Type B pancreatic cell (in vitro differentiated cells): Measurements from ENCODE around the gene RNF225. TPM values are rescaled to one million over a fixed set of nuclear protein-coding genes. Genes with fewer than 3 reads are reported as not detected.
"Not testable (repeated sequence)": the region's sequence is repeated elsewhere in the genome, so short reads cannot be mapped to it uniquely, and the experiment has no call there.

ENCODE experiments used
- DNase-seq: peaks from one replicate; pipeline ENCODE4 v3.0.0; 2021; ENCODE audit warnings: mixed read lengths; ENCODE audit not compliant: unreplicated experiment; ENCODE audit errors: extremely low spot score
- H3K27ac Mint-ChIP-seq: 2 replicates; pipeline ENCODE4 v1.8.0; 2021; ENCODE audit warnings: mild to moderate bottlenecking, mixed read lengths
- H3K27me3 Mint-ChIP-seq: 2 replicates; pipeline ENCODE4 v1.8.0; 2021; ENCODE audit warnings: mixed read lengths
- H3K36me3 Mint-ChIP-seq: 2 replicates; pipeline ENCODE4 v1.8.0; 2021; ENCODE audit warnings: mixed read lengths
- H3K4me1 Mint-ChIP-seq: one replicate; pipeline ENCODE4 v1.8.0; 2021; ENCODE audit warnings: mixed read lengths; ENCODE audit not compliant: unreplicated experiment
- H3K4me3 Mint-ChIP-seq: 2 replicates; pipeline ENCODE4 v1.8.0; 2021; ENCODE audit warnings: mild to moderate bottlenecking, mixed read lengths
- H3K9me3 Mint-ChIP-seq: 2 replicates; pipeline ENCODE4 v1.8.0; 2021; ENCODE audit warnings: mixed read lengths
- CTCF ChIP-seq: fragments of 200-600 bp; sonication (generic); conservative IDR thresholded peaks from 2 replicates; pipeline ENCODE4 v1.5.0; 2021; ENCODE audit warnings: antibody characterized with exemption, mild to moderate bottlenecking
- long read RNA-seq: library from polyadenylated mRNA; unstranded; transcript quantifications from one replicate; pipeline ENCODE4 v2.0.0, GENCODE V29; 2020
- total RNA-seq: library from RNA; stranded (reverse); gene quantifications from 2 replicates; pipeline ENCODE4 v1.2.1, GENCODE V29; 2021; ENCODE audit warnings: low replicate concordance

Gene RNF225
- total RNA-seq = 1.0 and 4.0 TPM in 2 replicates
- long read RNA-seq = 0 reads

- peaks cover 16% of the 10 kb centered on the region for H3K27me3 Mint-ChIP-seq
- H3K4me3 Mint-ChIP-seq = peak within 1 kb of the TSS; percentile 82
- no peaks in the 10 kb centered on the region for H3K9me3 Mint-ChIP-seq
- peaks cover 21% of the 10 kb centered on the region for H3K36me3 Mint-ChIP-seq
- H3K4me1 Mint-ChIP-seq = peaks cover 8% of the 10 kb centered on the region
- TF ChIP-seq CTCF = no peak
- peak within 1 kb of the TSS; percentile 81 for H3K27ac Mint-ChIP-seq
- DNase-seq = no peak
These were observed at the start of gene RNF225 for GRCh38 chr19:58395220-58395978. Gene RNF225, plus strand, starts transcription at chr19:58395656. Its CDS starts 434 bp downstream, at chr19:58396090.

GRCh38 chr19:58346961-58347929, 48.2 kb upstream of the RNF225 start:
- H3K9me3 Mint-ChIP-seq = no peaks in the 10 kb centered on the region
- H3K27me3 Mint-ChIP-seq = peaks cover 33% of the 10 kb centered on the region
- no peak for DNase-seq
- peaks cover 7% of the 10 kb centered on the region for H3K36me3 Mint-ChIP-seq
- peaks cover 4% of the 10 kb centered on the region for H3K4me1 Mint-ChIP-seq
- TF ChIP-seq CTCF = no peak
- peak overlapping the region; percentile 93 for H3K4me3 Mint-ChIP-seq
- no peak overlapping the region for H3K27ac Mint-ChIP-seq

- Mint-ChIP-seq H3K4me3 (peak overlapping the region; percentile 93), H3K27me3 (peaks cover 33% of the 10 kb centered on the region)
- not testable (repeated sequence) for H3K9me3 Mint-ChIP-seq, DNase-seq, H3K4me1 Mint-ChIP-seq, H3K36me3 Mint-ChIP-seq, H3K27ac Mint-ChIP-seq
These were observed 47.4 kb upstream of the RNF225 start for GRCh38 chr19:58348080-58348479.

GRCh38 chr19:58349590-58349989, 45.9 kb upstream of the RNF225 start:
- H3K4me3 Mint-ChIP-seq = no peak overlapping the region
- no peak for DNase-seq
- H3K27me3 Mint-ChIP-seq = peaks cover 33% of the 10 kb centered on the region

GRCh38 chr19:58350001-58350861, 45.2 kb upstream of the RNF225 start:
- Mint-ChIP-seq H3K27ac (no peak overlapping the region), H3K4me1 (peaks cover 4% of the 10 kb centered on the region), H3K27me3 (peaks cover 29% of the 10 kb centered on the region), H3K4me3 (no peak overlapping the region), H3K36me3 (peaks cover 4% of the 10 kb centered on the region), H3K9me3 (no peaks in the 10 kb centered on the region)
- no peak for DNase-seq
- no peak for TF ChIP-seq CTCF

More at GRCh38 chr19:58349590-58349989, 45.9 kb upstream of the RNF225 start:
- H3K4me1 Mint-ChIP-seq = peaks cover 4% of the 10 kb centered on the region
- H3K9me3 Mint-ChIP-seq = no peaks in the 10 kb centered on the region
- TF ChIP-seq CTCF = no peak
- H3K27ac Mint-ChIP-seq = no peak overlapping the region
- H3K36me3 Mint-ChIP-seq = peaks cover 4% of the 10 kb centered on the region
